Sigmoid colon (tissue), 7 donors: ENCODE data around the gene IL17A. TPM values are rescaled to one million over a fixed set of nuclear protein-coding genes. Genes with fewer than 3 reads are reported as not detected.

Experiments
- DNase-seq: peaks from one replicate; pipeline ENCODE4 v3.0.0-alpha.2; 2019
- H3K27ac ChIP-seq, 4 donors: fragments of 200-600 bp; sonication (generic); one replicate each; pipeline ENCODE4 v1.5.1; 2016 to 2019; ENCODE audit warnings: mild to moderate bottlenecking in 1 of 4
- H3K27me3 ChIP-seq, 3 donors: fragments of 200-600 bp; sonication (generic); one replicate each; pipeline ENCODE4 v1.5.1; 2019; ENCODE audit warnings: mild to moderate bottlenecking in 1 of 3
- H3K36me3 ChIP-seq, 4 donors: fragments of 200-600 bp; sonication (generic); one replicate each; pipeline ENCODE4 v1.5.1; 2016 to 2019
- H3K4me1 ChIP-seq, 4 donors: fragments of 200-600 bp; sonication (generic); one replicate each; pipeline ENCODE4 v1.5.1; 2017 to 2019
- H3K4me3 ChIP-seq, 4 donors: fragments of 200-600 bp; sonication (generic); one replicate each; pipeline ENCODE4 v1.5.1; 2017 to 2019; ENCODE audit warnings: mild to moderate bottlenecking in 2 of 4, moderate library complexity in 1 of 4
- H3K9me3 ChIP-seq, 4 donors: fragments of 200-600 bp in 3 of 4; sonication (generic) in 3 of 4; one replicate each; pipeline versions ENCODE4 v1.5.1 to v1.6.1; 2013 to 2019
- EP300 ChIP-seq, 4 donors: sonication (generic); formaldehyde crosslinking; IDR thresholded peaks; one replicate each; pipeline ENCODE4 v1.6.1; 2017; ENCODE audit warnings: antibody characterized with exemption in 4 of 4
- POLR2A ChIP-seq, 2 donors: fragments of 450-650 bp; IDR thresholded peaks; one replicate each; pipeline ENCODE4 v1.6.1; 2016; ENCODE audit warnings: antibody characterized with exemption in 2 of 2, mild to moderate bottlenecking in 2 of 2, moderate library complexity in 2 of 2
- POLR2AphosphoS5 ChIP-seq, 4 donors: sonication (generic); formaldehyde crosslinking; IDR thresholded peaks; one replicate each; pipeline ENCODE4 v1.6.1; 2017; ENCODE audit warnings: antibody characterized with exemption in 4 of 4
- WGBS, 2 donors: extraction: QIAGEN DNeasy Blood & Tissue Kit; methylation state at CpG; one replicate each; pipeline ENCODE4 v1.1.7; 2013; 5-methylcytosine and 5-hydroxymethylcytosine counted together
- intact Hi-C: fragments of 100-400 bp; cut with DNase I; formaldehyde crosslinking; loops from one replicate; pipeline ENCODE4 v1.15.1; 2023
- polyA plus RNA-seq, 3 donors: library from polyadenylated mRNA; stranded (reverse); fragments of 200-250 nt; gene quantifications; one replicate each; pipeline ENCODE4 v1.2.3, GENCODE V29; 2013
- total RNA-seq, 4 donors: library from RNA; depleted of rRNA; stranded (reverse); fragments of >200 nt; gene quantifications; one replicate each; pipeline ENCODE4 v1.1.0, GENCODE V29; 2016
- TF ChIP-seq, protein P1 (sequence below), 4 experiments: fragments of 450-650 bp in 3 of 4; fragments of 200-600 bp in 1 of 4; IDR thresholded peaks; one replicate each; pipeline ENCODE4 v1.5.1; 2016 to 2019; ENCODE audit warnings: antibody characterized with exemption in 4 of 4, mild to moderate bottlenecking in 3 of 4, moderate library complexity in 2 of 4
- donor health status: healthy with polysubstance abuse.
- donor health status: Bipolar disorder and iron deficiency.
- donor health status: healthy.

Gene IL17A
- total and polyA plus RNA-seq, 7 donors, result 0.39 TPM; not detected in 6

DNA sequence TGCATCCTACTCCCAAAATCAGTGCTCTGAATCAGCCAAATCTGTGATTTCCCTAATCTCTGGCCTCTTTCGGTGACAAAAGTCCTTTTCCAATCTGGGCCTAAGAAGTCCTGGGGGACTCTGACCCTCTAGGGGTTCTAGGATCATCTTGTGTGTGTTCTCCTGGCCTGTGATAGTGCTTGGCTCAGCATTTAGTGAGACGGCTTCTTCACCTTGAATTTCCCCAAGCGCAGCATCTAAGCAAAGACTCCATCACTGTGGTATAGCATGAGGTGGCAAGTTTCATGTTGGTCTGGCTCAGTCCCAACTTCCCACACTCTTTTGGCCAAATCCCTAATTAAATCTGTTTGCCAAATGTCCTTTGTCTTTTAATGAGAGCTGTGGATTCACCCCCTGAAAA is 12.1 kb upstream of the IL17A start:
- intact Hi-C loops, result no loop called here
- TF ChIP-seq, protein P1, sequence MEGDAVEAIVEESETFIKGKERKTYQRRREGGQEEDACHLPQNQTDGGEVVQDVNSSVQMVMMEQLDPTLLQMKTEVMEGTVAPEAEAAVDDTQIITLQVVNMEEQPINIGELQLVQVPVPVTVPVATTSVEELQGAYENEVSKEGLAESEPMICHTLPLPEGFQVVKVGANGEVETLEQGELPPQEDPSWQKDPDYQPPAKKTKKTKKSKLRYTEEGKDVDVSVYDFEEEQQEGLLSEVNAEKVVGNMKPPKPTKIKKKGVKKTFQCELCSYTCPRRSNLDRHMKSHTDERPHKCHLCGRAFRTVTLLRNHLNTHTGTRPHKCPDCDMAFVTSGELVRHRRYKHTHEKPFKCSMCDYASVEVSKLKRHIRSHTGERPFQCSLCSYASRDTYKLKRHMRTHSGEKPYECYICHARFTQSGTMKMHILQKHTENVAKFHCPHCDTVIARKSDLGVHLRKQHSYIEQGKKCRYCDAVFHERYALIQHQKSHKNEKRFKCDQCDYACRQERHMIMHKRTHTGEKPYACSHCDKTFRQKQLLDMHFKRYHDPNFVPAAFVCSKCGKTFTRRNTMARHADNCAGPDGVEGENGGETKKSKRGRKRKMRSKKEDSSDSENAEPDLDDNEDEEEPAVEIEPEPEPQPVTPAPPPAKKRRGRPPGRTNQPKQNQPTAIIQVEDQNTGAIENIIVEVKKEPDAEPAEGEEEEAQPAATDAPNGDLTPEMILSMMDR (IDR thresholded peaks at IDR 0.05), result no peak
- TF ChIP-seq POLR2A (IDR thresholded peaks at IDR 0.05) (no peak), EP300 (IDR thresholded peaks at IDR 0.05) (no peak), POLR2AphosphoS5 (IDR thresholded peaks at IDR 0.05) (no peak)
- Histone ChIP-seq H3K4me1 (no peaks in the 10 kb centered on the region), H3K9me3 (no peaks in the 10 kb centered on the region), H3K4me3 (no peak overlapping the region), H3K27me3 (no peaks in the 10 kb centered on the region), H3K36me3 (no peaks in the 10 kb centered on the region), H3K27ac (no peak overlapping the region)
- no peak for DNase-seq
- WGBS, 2 donors, result 91 to 95% methylated on average over 3 of the region's 3 CpGs

DNA sequence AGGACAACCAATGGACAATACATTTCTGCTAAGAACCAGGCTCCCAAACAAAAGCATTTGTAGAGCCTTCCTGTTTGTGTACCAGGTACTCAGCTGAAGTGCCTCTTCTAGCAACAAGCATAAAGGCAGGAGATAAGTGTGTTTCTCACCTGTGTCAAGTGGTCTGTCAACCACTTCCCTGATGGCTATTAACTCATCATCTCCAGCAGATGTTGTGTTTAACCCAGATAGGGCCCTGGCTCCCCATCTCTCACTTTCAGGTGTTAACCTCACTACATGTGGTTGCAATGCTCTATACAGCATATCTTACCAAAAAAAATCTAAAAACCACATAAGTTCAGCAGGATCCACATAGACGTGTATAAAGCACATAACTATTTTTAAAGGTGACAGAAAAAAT is 9.6 kb upstream of the IL17A start:
- no peak for TF ChIP-seq EP300 (IDR thresholded peaks at IDR 0.05)
- no peak overlapping the region for H3K27ac ChIP-seq
- H3K27me3 ChIP-seq, result no peaks in the 10 kb centered on the region
- intact Hi-C loops, result no loop called here
- DNase-seq, result no peak
- H3K9me3 ChIP-seq, result no peaks in the 10 kb centered on the region
- H3K36me3 ChIP-seq, result no peaks in the 10 kb centered on the region
- no peaks in the 10 kb centered on the region for H3K4me1 ChIP-seq
- H3K4me3 ChIP-seq, result no peak overlapping the region
- 59 to 74% methylated on average over 1 of the region's 1 CpG for WGBS, 2 donors

DNA sequence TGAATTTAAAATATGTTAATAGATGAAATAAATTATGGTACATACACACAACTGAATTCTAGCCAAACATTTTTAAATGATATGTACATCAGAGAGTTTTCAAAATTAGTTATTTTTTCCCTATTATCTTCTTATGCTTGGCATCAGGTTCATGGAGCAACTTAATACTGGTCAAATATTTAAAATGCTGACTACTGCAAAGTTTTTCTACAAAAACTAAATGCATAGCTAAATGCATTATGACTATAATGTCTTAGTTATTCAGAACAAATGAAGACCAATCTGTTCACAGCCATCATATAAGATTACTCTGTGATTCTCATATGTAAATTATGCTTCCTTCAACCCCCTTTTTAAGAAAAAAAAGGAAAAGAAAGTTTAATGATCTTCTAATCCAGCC is 8.2 kb upstream of the IL17A start:
- Histone ChIP-seq H3K27ac (no peak overlapping the region), H3K9me3 (no peaks in the 10 kb centered on the region), H3K27me3 (no peaks in the 10 kb centered on the region), H3K4me3 (no peak overlapping the region), H3K4me1 (no peaks in the 10 kb centered on the region), H3K36me3 (no peaks in the 10 kb centered on the region)
- TF ChIP-seq POLR2AphosphoS5 (IDR thresholded peaks at IDR 0.05) (no peak), POLR2A (IDR thresholded peaks at IDR 0.05) (no peak), EP300 (IDR thresholded peaks at IDR 0.05) (no peak)
- TF ChIP-seq, protein P1 (IDR thresholded peaks at IDR 0.05), result no peak
- no peak for DNase-seq
- intact Hi-C loops, result no loop called here

DNA sequence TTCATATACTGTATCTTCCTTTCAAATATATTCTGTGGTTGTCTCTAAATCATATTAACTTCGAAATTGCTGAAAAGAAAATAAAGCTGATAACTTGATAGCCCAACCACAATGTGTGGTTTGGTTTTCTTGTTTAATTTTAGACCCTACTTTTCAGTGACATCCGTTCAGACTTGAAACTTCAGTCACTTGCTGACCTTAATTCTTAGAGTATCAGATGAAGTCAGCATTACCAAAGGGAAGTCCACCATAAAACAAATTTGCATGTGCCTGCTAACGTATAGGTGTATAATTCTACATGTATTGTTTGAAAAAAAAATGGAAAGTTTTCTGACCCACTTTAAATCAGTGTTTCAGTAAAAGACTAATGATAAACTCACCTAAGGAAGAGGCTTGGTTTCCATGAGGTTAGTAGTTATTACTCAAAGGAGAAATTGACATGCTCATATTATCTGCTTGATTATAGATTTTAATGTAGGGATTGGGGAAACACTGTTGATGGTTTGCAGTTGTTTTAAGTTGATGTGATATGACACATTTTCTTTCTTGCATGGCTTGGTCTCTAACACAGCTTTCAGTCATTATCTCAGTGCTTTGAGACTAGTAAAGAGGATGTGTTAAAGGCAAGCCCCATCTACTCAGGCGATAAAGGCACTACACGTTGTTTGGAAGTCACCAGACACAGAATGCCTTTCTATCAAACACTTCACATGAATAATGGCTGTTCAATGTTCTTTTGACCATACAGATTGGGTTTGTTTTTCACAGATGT is 5.2 kb upstream of the IL17A start:
- H3K27me3 ChIP-seq, result no peaks in the 10 kb centered on the region
- no peaks in the 10 kb centered on the region for H3K9me3 ChIP-seq
- TF ChIP-seq EP300 (IDR thresholded peaks at IDR 0.05) (no peak), POLR2AphosphoS5 (IDR thresholded peaks at IDR 0.05) (no peak)
- TF ChIP-seq, protein P1 (IDR thresholded peaks at IDR 0.05), result no peak
- no peaks in the 10 kb centered on the region for H3K36me3 ChIP-seq
- no peaks in the 10 kb centered on the region for H3K4me1 ChIP-seq
- no peak for DNase-seq
- H3K4me3 ChIP-seq, result no peak overlapping the region
- intact Hi-C loops, result no loop called here
- H3K27ac ChIP-seq, result no peak overlapping the region
- whole genome bisulfite sequencing, 2 donors, result 44 to 73% methylated on average over 5 of the region's 5 CpGs

DNA sequence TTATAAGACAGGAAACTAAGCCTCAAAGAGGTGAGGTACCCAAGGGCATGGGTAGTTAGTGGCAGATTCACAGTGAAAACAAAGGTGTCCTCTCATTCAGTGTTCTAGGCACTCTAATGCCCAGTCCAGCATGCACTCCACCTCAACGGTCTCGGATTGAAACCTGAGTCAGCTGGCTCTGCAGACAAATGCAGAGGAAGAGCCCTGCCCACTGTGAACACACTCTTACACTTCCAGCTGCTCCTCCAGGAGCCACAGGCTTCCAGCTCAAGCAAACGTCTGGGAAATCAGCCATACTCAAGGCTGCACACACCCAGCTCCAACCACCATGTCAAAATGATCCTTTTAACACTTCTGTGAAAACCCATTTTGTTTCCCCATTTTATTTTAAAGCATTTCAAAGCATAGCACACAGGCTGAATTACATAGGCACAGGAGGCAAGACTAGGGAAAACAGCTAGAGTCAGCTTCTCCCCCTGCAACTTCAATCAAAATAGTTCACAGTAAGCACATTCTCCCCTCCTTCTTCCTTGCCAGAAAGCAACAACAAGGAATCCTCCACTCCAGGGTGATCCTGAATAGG is 3.0 kb upstream of the IL17A start:
- H3K4me1 ChIP-seq, result no peaks in the 10 kb centered on the region
- H3K27me3 ChIP-seq, result no peaks in the 10 kb centered on the region
- H3K36me3 ChIP-seq, result no peaks in the 10 kb centered on the region
- H3K9me3 ChIP-seq, result no peaks in the 10 kb centered on the region
- H3K27ac ChIP-seq, result no peak overlapping the region
- 32 to 56% methylated on average over 3 of the region's 3 CpGs for WGBS, 2 donors
- intact Hi-C loops, result no loop called here
- no peak for DNase-seq
- TF ChIP-seq POLR2A (IDR thresholded peaks at IDR 0.05) (no peak), POLR2AphosphoS5 (IDR thresholded peaks at IDR 0.05) (no peak), EP300 (IDR thresholded peaks at IDR 0.05) (no peak)
- TF ChIP-seq, protein P1 (IDR thresholded peaks at IDR 0.05), result no peak
- no peak overlapping the region for H3K4me3 ChIP-seq
